Measurements from ENCODE around the gene MPP1.

DNA sequence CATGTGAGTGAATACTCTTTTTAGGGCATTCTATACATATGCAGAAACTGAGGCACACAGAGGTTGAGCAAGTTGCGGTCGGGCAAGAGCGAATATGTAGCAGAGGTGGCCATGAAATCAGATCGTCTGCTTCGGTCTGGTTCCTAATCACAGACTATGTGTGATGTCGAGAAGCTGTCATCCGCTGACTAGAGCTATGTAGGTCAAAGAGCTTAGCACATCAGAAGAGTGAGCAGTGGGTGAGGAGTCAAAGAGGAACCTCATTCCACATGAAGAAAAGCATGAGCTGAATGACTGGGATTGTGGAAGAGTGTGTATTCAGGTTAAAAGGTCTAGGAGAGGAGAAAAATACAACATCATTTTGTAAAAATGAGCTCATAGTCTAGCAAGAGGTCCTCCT is 73.4 kb downstream of the MPP1 start:
- TF ChIP-seq, protein P1, sequence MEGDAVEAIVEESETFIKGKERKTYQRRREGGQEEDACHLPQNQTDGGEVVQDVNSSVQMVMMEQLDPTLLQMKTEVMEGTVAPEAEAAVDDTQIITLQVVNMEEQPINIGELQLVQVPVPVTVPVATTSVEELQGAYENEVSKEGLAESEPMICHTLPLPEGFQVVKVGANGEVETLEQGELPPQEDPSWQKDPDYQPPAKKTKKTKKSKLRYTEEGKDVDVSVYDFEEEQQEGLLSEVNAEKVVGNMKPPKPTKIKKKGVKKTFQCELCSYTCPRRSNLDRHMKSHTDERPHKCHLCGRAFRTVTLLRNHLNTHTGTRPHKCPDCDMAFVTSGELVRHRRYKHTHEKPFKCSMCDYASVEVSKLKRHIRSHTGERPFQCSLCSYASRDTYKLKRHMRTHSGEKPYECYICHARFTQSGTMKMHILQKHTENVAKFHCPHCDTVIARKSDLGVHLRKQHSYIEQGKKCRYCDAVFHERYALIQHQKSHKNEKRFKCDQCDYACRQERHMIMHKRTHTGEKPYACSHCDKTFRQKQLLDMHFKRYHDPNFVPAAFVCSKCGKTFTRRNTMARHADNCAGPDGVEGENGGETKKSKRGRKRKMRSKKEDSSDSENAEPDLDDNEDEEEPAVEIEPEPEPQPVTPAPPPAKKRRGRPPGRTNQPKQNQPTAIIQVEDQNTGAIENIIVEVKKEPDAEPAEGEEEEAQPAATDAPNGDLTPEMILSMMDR (IDR thresholded peaks at IDR 0.05 in 2 of 3, conservative IDR thresholded peaks at IDR 0.05 in 1 of 3; ENCODE audit: insufficient read depth in 2 of 3, low read depth in 1 of 3, low read length in 3 of 3) = no peak
- no peak for TF ChIP-seq ZNF780A (CRISPR knock-in tag; IDR thresholded peaks at IDR 0.05)
